Progenitor cell of endocrine pancreas (in vitro differentiated cells): Measurements from ENCODE around the gene GON4L. TPM values are rescaled to one million over a fixed set of nuclear protein-coding genes. Genes with fewer than 3 reads are reported as not detected.
"Not testable (repeated sequence)": the region's sequence is repeated elsewhere in the genome, so short reads cannot be mapped to it uniquely, and the experiment has no call there.

ENCODE experiments used
- DNase-seq: peaks from one replicate; pipeline ENCODE4 v3.0.0; 2021; ENCODE audit warnings: low spot score; ENCODE audit not compliant: unreplicated experiment
- H3K27ac Mint-ChIP-seq: 2 replicates; pipeline ENCODE4 v1.8.0; 2021; ENCODE audit warnings: mild to moderate bottlenecking, moderate library complexity, mixed read lengths
- H3K27me3 Mint-ChIP-seq: 2 replicates; pipeline ENCODE4 v1.8.0; 2021; ENCODE audit warnings: mixed read lengths
- H3K36me3 Mint-ChIP-seq: 2 replicates; pipeline ENCODE4 v1.8.0; 2022; ENCODE audit warnings: mixed read lengths; ENCODE audit not compliant: insufficient read depth
- H3K4me1 Mint-ChIP-seq: 2 replicates; pipeline ENCODE4 v1.8.0; 2021; ENCODE audit warnings: low read depth, mixed read lengths
- H3K4me3 Mint-ChIP-seq: 2 replicates; pipeline ENCODE4 v1.8.0; 2021; ENCODE audit warnings: low read depth, mild to moderate bottlenecking, moderate library complexity, mixed read lengths
- H3K9me3 Mint-ChIP-seq: 2 replicates; pipeline ENCODE4 v1.8.0; 2021; ENCODE audit warnings: low read depth, mixed read lengths
- CTCF ChIP-seq: fragments of 200-600 bp; sonication (generic); IDR thresholded peaks from one replicate; pipeline ENCODE4 v1.5.0; 2021; ENCODE audit warnings: antibody characterized with exemption, mild to moderate bottlenecking; ENCODE audit not compliant: unreplicated experiment
- total RNA-seq: library from RNA; stranded (reverse); gene quantifications from 2 replicates; pipeline ENCODE4 v1.2.1, GENCODE V29; 2021

The GON4L gene
- total RNA-seq, 1 donor from 2014 or later = 69.4 TPM

GRCh38 chr1:155719703-155720102 is 137.3 kb downstream of the GON4L start:
- H3K4me1 Mint-ChIP-seq = no peaks in the 10 kb centered on the region
- H3K27ac Mint-ChIP-seq = no peak overlapping the region
- H3K4me3 Mint-ChIP-seq = no peak overlapping the region
- DNase-seq = no peak
- H3K27me3 Mint-ChIP-seq = no peaks in the 10 kb centered on the region
- H3K36me3 Mint-ChIP-seq = peaks cover 10% of the 10 kb centered on the region
- H3K9me3 Mint-ChIP-seq = no peaks in the 10 kb centered on the region
- no peak for TF ChIP-seq CTCF

- H3K9me3 Mint-ChIP-seq, H3K27ac Mint-ChIP-seq, H3K4me3 Mint-ChIP-seq, H3K27me3 Mint-ChIP-seq, H3K4me1 Mint-ChIP-seq, DNase-seq: not testable (repeated sequence)
- H3K36me3 Mint-ChIP-seq = peaks cover 10% of the 10 kb centered on the region
Observed at GRCh38 chr1:155718524-155719115, 138.4 kb downstream of the GON4L start.

DNA sequence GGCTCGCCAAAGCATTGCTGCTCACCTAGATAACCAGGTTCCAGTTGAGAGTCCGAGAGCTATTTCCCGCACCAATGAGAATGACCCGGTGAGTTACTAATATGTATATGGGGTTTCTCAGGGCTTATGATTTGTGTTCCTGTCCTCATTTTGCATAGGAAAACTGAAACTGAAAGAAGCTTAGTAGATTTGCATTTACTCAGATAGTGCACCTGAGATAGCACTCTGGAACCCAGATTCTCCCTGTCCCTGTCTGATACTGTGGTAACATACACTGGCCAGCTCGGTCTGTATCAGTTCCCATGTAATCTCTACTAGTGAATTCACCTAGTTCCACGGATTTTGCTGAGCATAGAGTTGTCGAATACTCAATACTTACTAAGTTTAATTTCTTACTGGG is 140.0 kb downstream of the GON4L start:
- no peak for TF ChIP-seq CTCF
- H3K9me3 Mint-ChIP-seq = no peaks in the 10 kb centered on the region

GRCh38 chr1:155715777-155716176 is 141.2 kb downstream of the GON4L start:
- no peaks in the 10 kb centered on the region for H3K9me3 Mint-ChIP-seq
- peak overlapping the region; percentile 47 for H3K27ac Mint-ChIP-seq
- no peak overlapping the region for H3K4me3 Mint-ChIP-seq
- no peaks in the 10 kb centered on the region for H3K27me3 Mint-ChIP-seq
- H3K4me1 Mint-ChIP-seq = no peaks in the 10 kb centered on the region
- H3K36me3 Mint-ChIP-seq = peaks cover 14% of the 10 kb centered on the region
- no peak for DNase-seq
- TF ChIP-seq CTCF = no peak

More for the DNA sequence above, 140.0 kb downstream of the GON4L start:
- Mint-ChIP-seq H3K27me3 (no peaks in the 10 kb centered on the region), H3K36me3 (peaks cover 14% of the 10 kb centered on the region), H3K27ac (no peak overlapping the region), H3K4me1 (no peaks in the 10 kb centered on the region), H3K4me3 (no peak overlapping the region)
- DNase-seq = no peak

- H3K36me3 Mint-ChIP-seq = peaks cover 14% of the 10 kb centered on the region
Observed at GRCh38 chr1:155715056-155715455, 142.0 kb downstream of the GON4L start.

GRCh38 chr1:155713075-155713474 is 143.9 kb downstream of the GON4L start:
- Mint-ChIP-seq H3K9me3 (peaks cover 3% of the 10 kb centered on the region), H3K27me3 (no peaks in the 10 kb centered on the region), H3K4me1 (no peaks in the 10 kb centered on the region), H3K27ac (peak overlapping the region; percentile 67), H3K36me3 (peaks cover 21% of the 10 kb centered on the region), H3K4me3 (no peak overlapping the region)
- DNase-seq = no peak
- TF ChIP-seq CTCF = no peak

More at GRCh38 chr1:155715056-155715455, 142.0 kb downstream of the GON4L start:
- not testable (repeated sequence) for DNase-seq, H3K9me3 Mint-ChIP-seq, H3K27me3 Mint-ChIP-seq, H3K4me3 Mint-ChIP-seq, H3K4me1 Mint-ChIP-seq, H3K27ac Mint-ChIP-seq
